ENCODE data around the gene ANKRD23. TPM values are rescaled to one million over a fixed set of nuclear protein-coding genes. Genes with fewer than 3 reads are reported as not detected.
A peak's percentile ranks its signal among the peaks of the same experiment; 100 is the strongest.
"Not testable (repeated sequence)": the region's sequence is repeated elsewhere in the genome, so short reads cannot be mapped to it uniquely, and the experiment has no call there.

The ANKRD23 gene
- total RNA-seq = 6.5 TPM
- polyA plus RNA-seq (ENCODE audit: insufficient read depth in 1 of 8, insufficient read length in 8 of 8, low replicate concordance in 1 of 8) = 1 to 10 TPM; 4.1 to 8.1 (median 7.0) TPM
- long read RNA-seq, donor 1, partial matches to known transcripts = 0 of 1 reads
- long read RNA-seq, donor 1, other reads (novel, unspliced or antisense) = 0 of 1 reads
- long read RNA-seq, donor 2 = 0 reads
- long read RNA-seq, donor 3, partial matches to known transcripts = 0 of 1 reads
- long read RNA-seq, donor 3, other reads (novel, unspliced or antisense) = 0 of 1 reads
- long read RNA-seq, donor 4 = 0 reads
- long read RNA-seq, donor 5, partial matches to known transcripts = 0 of 3 reads
- long read RNA-seq, donor 5, other reads (novel, unspliced or antisense) = 0 of 3 reads
- long read RNA-seq, donor 6, partial matches to known transcripts = 0 of 2 reads
- long read RNA-seq, donor 6, other reads (novel, unspliced or antisense) = 0 of 2 reads
- long read RNA-seq, donor 7, partial matches to known transcripts = 0 of 1 reads
- long read RNA-seq, donor 7, other reads (novel, unspliced or antisense) = 0 of 1 reads
- long read RNA-seq, donor 8, partial matches to known transcripts = 11 of 11 reads
- long read RNA-seq, donor 8, other reads (novel, unspliced or antisense) = 0 of 11 reads
- long read RNA-seq, donor 9, partial matches to known transcripts = 0 of 2 reads
- long read RNA-seq, donor 9, other reads (novel, unspliced or antisense) = 0 of 2 reads
- long read RNA-seq, donor 10, partial matches to known transcripts = 0 of 1 reads
- long read RNA-seq, donor 10, other reads (novel, unspliced or antisense) = 0 of 1 reads
- long read RNA-seq, donor 11, partial matches to known transcripts = 0 of 3 reads
- long read RNA-seq, donor 11, other reads (novel, unspliced or antisense) = 0 of 3 reads

DNA sequence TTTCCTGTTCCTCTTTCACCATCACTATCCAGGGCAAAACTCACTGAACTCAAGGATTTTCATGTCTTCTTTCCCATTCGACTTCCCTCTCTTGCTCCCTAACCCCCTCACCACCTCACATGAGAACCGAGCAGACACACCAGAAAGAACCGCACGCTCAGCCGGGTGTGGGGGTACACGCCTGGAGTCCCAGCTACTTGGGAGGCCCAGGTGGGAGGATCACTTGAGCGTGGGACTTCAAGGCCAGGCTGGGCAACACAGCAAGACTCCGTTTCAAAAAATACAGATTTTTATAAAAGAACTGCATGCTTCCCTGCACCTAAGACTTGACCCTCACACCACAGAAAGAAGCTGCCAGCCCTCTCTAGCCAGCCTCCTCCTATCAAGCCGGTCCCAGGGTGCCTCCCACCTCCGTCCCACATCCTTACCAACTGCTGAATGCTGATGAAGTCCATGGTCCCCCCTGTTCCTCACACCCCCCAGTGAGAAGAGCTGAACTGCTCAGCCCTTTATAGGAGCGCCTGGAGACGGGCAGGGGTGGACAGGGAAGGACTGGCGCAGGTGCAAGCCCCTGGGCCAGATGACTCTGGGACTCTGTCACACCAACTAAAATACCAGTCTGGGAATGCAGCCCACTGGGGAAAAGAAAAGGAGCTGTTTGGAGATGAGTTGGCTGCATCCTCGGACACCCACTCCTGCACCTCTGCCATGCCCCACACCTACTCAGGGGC is at the start of gene ANKRD23:
Gene ANKRD23 (minus strand): TSS at position 484 of the 731 bp plus-strand sequence. CDS start 29 bp downstream, at position 455.
- Histone ChIP-seq H3K27ac (ENCODE audit: low read length) (peak within 1 kb of the TSS; percentile 42), H3K27me3 (ENCODE audit: control insufficient read depth, insufficient read depth, low read length) (no peaks in the 10 kb centered on the region), H3K4me3 (ENCODE audit: low read length) (no peak within 1 kb of the TSS), H3K36me3 (ENCODE audit: control insufficient read depth, insufficient read depth, low read length) (peaks cover 13% of the 10 kb centered on the region), H3K9me3 (replicated peaks; ENCODE audit: control insufficient read depth, low read depth, low read length) (no peaks in the 10 kb centered on the region), H3K4me1 (ENCODE audit: control insufficient read depth, insufficient read depth, low read length) (peaks cover 35% of the 10 kb centered on the region)
- WGBS (ENCODE audit: insufficient coverage) = 90% methylated on average over 3 of the region's 14 CpGs
- DNase-seq = no peak

DNA sequence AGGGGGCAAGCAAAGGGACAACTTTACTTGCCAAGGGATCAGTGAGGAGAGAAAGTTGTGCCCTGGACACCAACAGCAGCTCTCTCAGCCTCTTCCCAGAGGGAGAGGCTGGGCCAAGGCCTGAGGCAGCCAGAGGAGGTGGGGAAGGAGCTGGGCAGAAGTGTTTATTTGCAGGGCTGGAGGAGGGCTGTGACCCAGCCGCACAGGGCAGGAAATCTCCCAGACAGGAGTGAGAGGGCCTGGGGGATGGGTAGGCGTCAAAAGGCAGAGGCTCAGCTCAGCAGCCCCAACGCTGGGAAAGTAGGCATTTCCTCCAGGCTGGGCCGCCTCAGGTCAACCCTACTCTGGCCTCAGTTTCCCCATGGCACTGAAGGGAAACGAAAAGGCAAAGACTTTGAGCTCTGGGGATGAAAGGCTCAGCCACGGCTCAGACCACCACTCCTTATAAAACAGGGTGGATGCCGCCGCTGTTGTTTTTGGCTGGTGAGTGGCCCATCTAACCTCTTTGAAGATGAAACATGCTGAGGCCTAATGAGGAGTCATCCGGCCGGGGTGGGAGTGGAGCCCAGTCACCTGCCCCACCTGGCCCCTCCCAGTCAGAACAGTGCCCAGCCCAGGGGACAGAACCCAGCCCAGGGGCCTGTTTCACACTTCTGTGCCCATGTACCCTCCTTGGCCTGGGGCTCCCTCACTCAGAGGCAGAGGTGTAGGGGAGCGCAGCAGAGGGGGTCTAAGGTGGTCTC is 47.9 kb upstream of the ANKRD23 start:
- Histone ChIP-seq H3K36me3 (ENCODE audit: control insufficient read depth, insufficient read depth, low read length) (no peaks in the 10 kb centered on the region), H3K4me3 (ENCODE audit: low read length) (no peak overlapping the region), H3K9me3 (replicated peaks; ENCODE audit: control insufficient read depth, low read depth, low read length) (no peaks in the 10 kb centered on the region), H3K27me3 (ENCODE audit: control insufficient read depth, insufficient read depth, low read length) (peaks cover 4% of the 10 kb centered on the region), H3K4me1 (ENCODE audit: control insufficient read depth, insufficient read depth, low read length) (peaks cover 80% of the 10 kb centered on the region), H3K27ac (ENCODE audit: low read length) (no peak overlapping the region)
- WGBS (ENCODE audit: insufficient coverage) = 56% methylated on average over 8 of the region's 11 CpGs
- no peak for DNase-seq

DNA sequence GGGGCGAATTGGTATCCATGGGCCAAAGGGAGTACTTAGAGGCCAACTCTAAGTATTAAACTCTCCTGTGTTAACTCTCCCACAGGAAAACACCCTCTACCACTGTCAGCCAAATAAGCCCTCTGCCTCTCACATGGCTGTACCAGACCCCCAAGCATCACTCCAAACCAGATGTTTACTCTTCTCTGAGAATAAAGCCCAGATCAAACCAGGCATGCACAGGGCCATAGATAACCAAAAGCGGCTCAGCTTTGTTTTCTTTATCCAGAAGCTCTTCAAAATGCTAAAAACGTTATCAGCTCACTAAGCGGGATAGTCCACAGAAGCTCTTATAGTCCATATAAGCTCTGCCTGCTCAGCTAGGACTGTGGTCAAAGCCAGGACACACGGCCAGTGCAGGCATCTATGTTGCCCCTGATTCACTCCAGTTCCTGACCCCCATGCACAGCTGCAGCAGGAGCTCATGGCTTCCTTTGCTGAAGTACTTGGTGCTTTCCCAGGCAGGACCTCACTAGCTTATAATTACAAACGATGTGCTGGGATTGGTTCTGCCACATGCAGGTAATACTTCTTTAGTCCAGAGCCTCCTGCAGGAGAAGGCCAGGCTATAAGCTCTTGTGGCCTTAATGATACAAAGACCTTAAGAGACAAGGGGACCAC is 47.0 kb upstream of the ANKRD23 start:
- H3K36me3 ChIP-seq (ENCODE audit: control insufficient read depth, insufficient read depth, low read length) = no peaks in the 10 kb centered on the region
- 53% methylated on average over 6 of the region's 6 CpGs for WGBS (ENCODE audit: insufficient coverage)
- H3K4me3 ChIP-seq (ENCODE audit: low read length) = no peak overlapping the region
- DNase-seq = no peak
- H3K27ac ChIP-seq (ENCODE audit: low read length) = no peak overlapping the region
- H3K27me3 ChIP-seq (ENCODE audit: control insufficient read depth, insufficient read depth, low read length) = peaks cover 4% of the 10 kb centered on the region
- H3K9me3 ChIP-seq (replicated peaks; ENCODE audit: control insufficient read depth, low read depth, low read length) = no peaks in the 10 kb centered on the region
- peaks cover 78% of the 10 kb centered on the region for H3K4me1 ChIP-seq (ENCODE audit: control insufficient read depth, insufficient read depth, low read length)

DNA sequence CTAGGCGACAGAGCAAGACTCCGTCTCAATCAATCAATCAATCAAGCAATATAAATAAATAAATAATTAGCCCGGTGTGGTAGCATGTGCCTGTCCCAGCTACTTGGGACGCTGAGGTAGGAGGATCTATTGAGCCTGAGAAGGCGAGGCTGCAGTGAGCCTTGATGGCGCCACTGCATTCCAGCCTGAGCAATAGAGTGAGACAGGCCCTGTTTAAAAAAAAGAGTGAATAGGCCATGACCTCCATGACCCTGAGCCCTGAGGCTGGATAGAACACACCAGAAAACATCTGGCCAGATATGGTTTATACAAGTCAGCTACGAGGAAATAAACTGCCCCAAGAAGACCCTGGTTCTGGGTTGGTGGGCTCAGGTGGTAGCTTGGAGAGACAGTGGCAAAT is 46.4 kb upstream of the ANKRD23 start:
- Histone ChIP-seq H3K27me3 (ENCODE audit: control insufficient read depth, insufficient read depth, low read length) (peaks cover 4% of the 10 kb centered on the region), H3K4me3 (ENCODE audit: low read length) (no peak overlapping the region), H3K9me3 (replicated peaks; ENCODE audit: control insufficient read depth, low read depth, low read length) (no peaks in the 10 kb centered on the region), H3K4me1 (ENCODE audit: control insufficient read depth, insufficient read depth, low read length) (peaks cover 75% of the 10 kb centered on the region), H3K27ac (ENCODE audit: low read length) (no peak overlapping the region), H3K36me3 (ENCODE audit: control insufficient read depth, insufficient read depth, low read length) (no peaks in the 10 kb centered on the region)
- WGBS (ENCODE audit: insufficient coverage) = 68% methylated on average over 5 of the region's 7 CpGs
- DNase-seq = no peak

DNA sequence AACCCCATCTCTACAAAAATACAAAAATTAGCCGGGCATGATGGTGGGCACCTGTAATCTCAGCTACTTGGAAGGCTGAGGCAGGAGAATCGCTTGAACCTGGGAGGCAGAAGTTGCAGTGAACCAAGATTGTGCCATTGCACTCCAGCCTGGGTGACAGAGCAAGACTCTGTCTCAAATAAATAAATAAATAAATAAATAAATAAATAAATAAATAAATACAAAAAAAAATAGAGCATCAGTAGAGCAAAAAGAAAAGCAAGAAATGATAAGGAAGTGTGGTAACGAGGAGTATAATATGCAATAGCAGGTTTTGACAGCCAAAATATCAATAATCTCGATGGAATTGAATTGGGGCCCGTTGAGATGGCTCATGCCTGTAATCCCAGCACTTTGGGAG is 45.7 kb upstream of the ANKRD23 start:
- not testable (repeated sequence) for DNase-seq; H3K27ac ChIP-seq (ENCODE audit: low read length); H3K27me3 ChIP-seq (ENCODE audit: control insufficient read depth, insufficient read depth, low read length); H3K4me3 ChIP-seq (ENCODE audit: low read length); H3K36me3 ChIP-seq (ENCODE audit: control insufficient read depth, insufficient read depth, low read length); H3K9me3 ChIP-seq (replicated peaks; ENCODE audit: control insufficient read depth, low read depth, low read length)
- peaks cover 72% of the 10 kb centered on the region for H3K4me1 ChIP-seq (ENCODE audit: control insufficient read depth, insufficient read depth, low read length)
- 92% methylated on average over 2 of the region's 5 CpGs for WGBS (ENCODE audit: insufficient coverage)

DNA sequence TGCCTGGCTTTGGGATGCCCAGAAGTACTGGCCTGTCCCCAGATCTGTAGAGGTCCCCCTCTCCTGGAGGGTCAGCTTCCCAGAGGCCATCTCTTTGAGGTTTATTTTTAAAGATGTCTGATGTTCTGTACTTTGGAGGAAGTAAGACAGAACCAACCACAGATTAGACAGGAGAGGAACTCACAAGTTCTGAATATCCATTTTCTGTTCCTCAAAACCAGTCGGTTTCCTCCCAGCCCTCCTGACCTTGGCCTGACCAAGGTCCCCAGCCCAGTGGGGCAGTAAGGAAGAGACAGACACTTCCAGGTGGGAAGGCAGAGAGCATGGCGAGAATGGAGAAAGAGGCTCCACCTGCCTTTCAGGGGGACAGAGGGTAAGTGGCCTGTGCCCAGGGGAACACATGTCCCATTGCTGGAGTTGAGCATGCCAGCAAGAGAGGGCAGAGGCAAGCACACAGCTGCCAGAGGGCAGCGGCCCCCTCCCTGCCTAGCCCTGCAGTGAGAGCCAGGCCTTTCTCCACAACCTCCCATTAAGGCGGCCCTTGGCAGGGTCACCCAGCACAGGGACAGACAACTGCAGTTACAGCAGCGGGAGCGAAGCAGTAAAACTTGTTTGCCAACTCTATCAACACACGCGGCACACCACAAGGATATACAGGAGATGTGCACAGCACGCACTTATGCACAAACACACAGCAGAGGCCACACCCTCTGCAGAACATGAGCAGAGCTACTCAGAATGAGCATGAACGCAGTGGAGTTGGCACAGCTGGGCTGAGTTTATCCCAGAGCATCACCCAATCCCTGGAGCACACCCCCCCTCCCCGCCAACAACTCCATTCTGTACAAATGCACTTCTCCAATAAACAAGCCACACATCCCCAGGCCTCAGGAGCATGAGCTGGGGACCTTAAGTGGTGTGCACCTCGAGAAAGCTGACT is 44.5 kb upstream of the ANKRD23 start:
- Histone ChIP-seq H3K4me1 (ENCODE audit: control insufficient read depth, insufficient read depth, low read length) (peaks cover 68% of the 10 kb centered on the region), H3K9me3 (replicated peaks; ENCODE audit: control insufficient read depth, low read depth, low read length) (no peaks in the 10 kb centered on the region), H3K27me3 (ENCODE audit: control insufficient read depth, insufficient read depth, low read length) (peaks cover 7% of the 10 kb centered on the region), H3K4me3 (ENCODE audit: low read length) (no peak overlapping the region), H3K27ac (ENCODE audit: low read length) (peak overlapping the region; percentile 85), H3K36me3 (ENCODE audit: control insufficient read depth, insufficient read depth, low read length) (no peaks in the 10 kb centered on the region)
- WGBS (ENCODE audit: insufficient coverage) = 51% methylated on average over 10 of the region's 12 CpGs
- DNase-seq = peak; percentile 82

DNA sequence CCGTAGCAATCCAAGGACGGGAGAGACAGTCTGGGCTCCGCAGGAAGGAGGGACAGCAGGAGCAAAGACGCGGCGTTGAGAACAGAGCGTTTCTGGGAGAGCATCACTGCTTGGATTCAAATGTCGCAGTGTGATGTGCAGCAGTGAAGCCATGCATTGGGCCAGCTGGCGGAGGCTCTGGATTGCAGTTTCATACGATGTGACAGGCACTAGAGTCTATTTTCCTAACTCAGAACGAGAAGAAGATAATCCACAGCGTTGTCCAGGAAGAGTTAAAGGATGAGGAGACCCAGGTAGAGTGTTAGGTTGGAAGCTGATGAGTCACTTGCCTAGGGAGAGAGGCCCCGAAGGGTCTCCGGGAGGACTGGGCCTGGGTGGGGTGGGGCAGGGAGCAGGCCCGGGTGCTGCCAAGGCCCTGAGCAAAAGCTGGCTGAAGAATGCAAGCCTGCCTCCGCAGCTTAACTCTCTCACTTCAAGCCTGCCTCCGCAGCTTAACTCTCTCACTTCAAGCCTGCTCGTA is 43.7 kb upstream of the ANKRD23 start:
- WGBS (ENCODE audit: insufficient coverage) = 31% methylated on average over 17 of the region's 18 CpGs
- Histone ChIP-seq H3K27ac (ENCODE audit: low read length) (peak overlapping the region; percentile 85), H3K9me3 (replicated peaks; ENCODE audit: control insufficient read depth, low read depth, low read length) (no peaks in the 10 kb centered on the region), H3K4me1 (ENCODE audit: control insufficient read depth, insufficient read depth, low read length) (peaks cover 66% of the 10 kb centered on the region), H3K36me3 (ENCODE audit: control insufficient read depth, insufficient read depth, low read length) (no peaks in the 10 kb centered on the region), H3K27me3 (ENCODE audit: control insufficient read depth, insufficient read depth, low read length) (peaks cover 5% of the 10 kb centered on the region), H3K4me3 (ENCODE audit: low read length) (no peak overlapping the region)
- peak; percentile 88 for DNase-seq

DNA sequence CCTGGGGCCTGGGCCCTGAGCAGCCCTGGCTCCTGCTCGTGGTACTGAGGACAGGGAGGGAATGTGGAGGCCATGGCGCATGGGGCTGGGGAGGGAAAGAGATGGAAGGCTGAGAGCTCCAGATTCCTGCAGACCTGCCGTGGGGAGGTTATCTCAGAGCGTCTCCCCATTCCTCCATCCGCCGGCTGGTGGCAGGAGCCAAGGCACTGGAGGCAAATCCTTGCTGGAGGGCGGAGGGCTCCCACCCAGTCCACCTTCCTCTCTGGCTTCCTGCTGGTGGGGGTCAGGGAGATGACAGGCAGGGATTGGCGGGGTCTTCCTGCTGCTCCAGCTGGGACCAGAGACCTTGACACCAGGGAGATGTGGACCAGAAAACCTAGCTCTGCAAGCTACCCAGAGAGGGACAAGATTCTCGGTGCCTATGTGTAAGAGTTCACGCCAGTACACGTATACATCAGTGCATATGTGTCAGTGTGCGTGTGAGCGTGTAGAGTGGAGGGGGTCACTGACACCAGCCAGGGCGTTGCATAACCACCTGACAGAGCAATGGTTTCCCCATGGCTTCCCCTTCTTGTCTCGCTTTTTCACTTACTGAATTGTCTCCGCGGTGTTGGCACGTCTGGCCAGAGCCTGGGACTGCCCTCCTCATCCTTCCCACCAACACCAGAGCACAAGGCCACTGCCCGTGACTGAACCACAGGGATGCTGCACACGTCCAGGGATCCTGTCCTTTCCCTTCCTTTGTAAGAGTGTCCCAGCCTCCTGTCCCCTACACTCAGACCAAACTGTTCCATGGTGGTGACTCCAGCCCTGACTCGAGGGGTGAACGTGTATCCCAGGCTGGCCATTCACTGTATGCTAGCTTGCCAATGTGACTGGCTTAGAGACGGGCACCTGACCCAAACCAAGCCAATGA is 41.9 kb upstream of the ANKRD23 start:
- Histone ChIP-seq H3K4me1 (ENCODE audit: control insufficient read depth, insufficient read depth, low read length) (peaks cover 61% of the 10 kb centered on the region), H3K27me3 (ENCODE audit: control insufficient read depth, insufficient read depth, low read length) (peaks cover 8% of the 10 kb centered on the region), H3K9me3 (replicated peaks; ENCODE audit: control insufficient read depth, low read depth, low read length) (no peaks in the 10 kb centered on the region), H3K27ac (ENCODE audit: low read length) (no peak overlapping the region), H3K4me3 (ENCODE audit: low read length) (no peak overlapping the region), H3K36me3 (ENCODE audit: control insufficient read depth, insufficient read depth, low read length) (no peaks in the 10 kb centered on the region)
- 90% methylated on average over 18 of the region's 23 CpGs for WGBS (ENCODE audit: insufficient coverage)
- DNase-seq = no peak
